Body of pancreas (tissue), 4 donors: ENCODE data around the gene LRP3. TPM values are rescaled to one million over a fixed set of nuclear protein-coding genes. Genes with fewer than 3 reads are reported as not detected.
"Not testable (repeated sequence)": the region's sequence is repeated elsewhere in the genome, so short reads cannot be mapped to it uniquely, and the experiment has no call there.

Source experiments
- ATAC-seq: fragments of 150-250 bp; one replicate; pipeline ENCODE4 v1.9.1; 2016
- DNase-seq, 4 donors: peaks; one replicate each; pipeline ENCODE4 v3.0.0-alpha.2; 2019
- H3K27ac ChIP-seq, 4 donors: fragments of 200-600 bp; sonication (generic); 1 replicate in 3 of 4; 2 replicates in 1 of 4; pipeline versions ENCODE4 v1.5.1 to v1.6.1; 2016 to 2019; ENCODE audit warnings: mild to moderate bottlenecking in 1 of 4, mixed read lengths in 1 of 4, moderate library complexity in 1 of 4
- H3K27me3 ChIP-seq, 2 donors: fragments of 200-600 bp; sonication (generic); one replicate each; pipeline ENCODE4 v1.6.0; 2016; ENCODE audit warnings: mild to moderate bottlenecking in 1 of 2
- H3K36me3 ChIP-seq, 2 donors: fragments of 200-600 bp; sonication (generic); replicated peaks in 1 of 2; 2 replicates each; pipeline ENCODE4 v1.5.1; 2016; ENCODE audit warnings: low read depth in 2 of 2; ENCODE audit not compliant: insufficient read depth in 1 of 2
- H3K4me1 ChIP-seq: fragments of 200-600 bp; sonication (generic); one replicate; pipeline ENCODE4 v1.6.0; 2016
- H3K4me3 ChIP-seq, 2 donors: fragments of 200-600 bp; sonication (generic); 1 replicate in 1 of 2; 2 replicates in 1 of 2; pipeline ENCODE4 v1.5.1; 2016 to 2019
- H3K9me3 ChIP-seq, 3 donors: fragments of 200-600 bp; sonication (generic); 1 replicate in 2 of 3; 2 replicates in 1 of 3; pipeline ENCODE4 v1.5.1; 2016
- CTCF ChIP-seq, 7 experiments: fragments of 450-650 bp in 4 of 7; fragments of 200-600 bp in 3 of 7; sonication (generic) in 3 of 7; IDR thresholded peaks; one replicate each; pipeline ENCODE4 v1.5.1; 2016 to 2019; ENCODE audit warnings: antibody characterized with exemption in 7 of 7
- POLR2A ChIP-seq, 3 donors: fragments of 450-650 bp; IDR thresholded peaks; one replicate each; pipeline ENCODE4 v1.6.1; 2016; ENCODE audit warnings: antibody characterized with exemption in 3 of 3, mild to moderate bottlenecking in 2 of 3
- WGBS, 2 donors: methylation state at CpG; one replicate each; pipeline ENCODE4 v1.1.5; 2017; 5-methylcytosine and 5-hydroxymethylcytosine counted together
- intact Hi-C: fragments of 100-400 bp; cut with DNase I; formaldehyde crosslinking; loops from one replicate; pipeline ENCODE4 v1.15.1; 2023
- total RNA-seq, 2 donors: library from RNA; depleted of rRNA; stranded (reverse); fragments of >200 nt; gene quantifications; one replicate each; pipeline ENCODE4 v1.1.0, GENCODE V29; 2016

Gene LRP3
- total RNA-seq, 2 donors from 2014 or later: 18.1 to 23.3 TPM

- no peak overlapping the region for H3K27ac ChIP-seq
- 90 to 91% methylated on average over 9 to 33 of the region's 38 CpGs for WGBS, 2 donors
- no peaks in the 10 kb centered on the region for H3K36me3 ChIP-seq
- ATAC-seq (no peak), DNase-seq (no peak)
- no peak overlapping the region for H3K4me3 ChIP-seq
- intact Hi-C loops: no loop called here
- H3K27me3 ChIP-seq: no peaks in the 10 kb centered on the region
- no peaks in the 10 kb centered on the region for H3K9me3 ChIP-seq
- no peaks in the 10 kb centered on the region for H3K4me1 ChIP-seq
- TF ChIP-seq CTCF (IDR thresholded peaks at IDR 0.05) (no peak), POLR2A (IDR thresholded peaks at IDR 0.05) (no peak)
Observed at GRCh38 chr19:33207040-33207620, 13.0 kb downstream of the LRP3 start.

- Histone ChIP-seq H3K27ac (no peak overlapping the region), H3K4me1 (peaks cover 1% of the 10 kb centered on the region), H3K9me3 (no peaks in the 10 kb centered on the region), H3K4me3 (no peak overlapping the region), H3K27me3 (no peaks in the 10 kb centered on the region), H3K36me3 (no peaks in the 10 kb centered on the region)
- intact Hi-C loops: no loop called here
- TF ChIP-seq CTCF (IDR thresholded peaks at IDR 0.05): no peak
- WGBS, 2 donors: 89 to 96% methylated on average over 4 to 9 of the region's 9 CpGs
- no peak for DNase-seq
- ATAC-seq: no peak
Observed at GRCh38 chr19:33207903-33208302, 13.8 kb downstream of the LRP3 start.

GRCh38 chr19:33208371-33208895 lies 14.3 kb downstream of the LRP3 start:
- Histone ChIP-seq H3K27ac (no peak overlapping the region), H3K27me3 (no peaks in the 10 kb centered on the region), H3K4me1 (peaks cover 5% of the 10 kb centered on the region), H3K9me3 (no peaks in the 10 kb centered on the region), H3K4me3 (no peak overlapping the region), H3K36me3 (no peaks in the 10 kb centered on the region)
- ATAC-seq (no peak), DNase-seq (no peak)
- intact Hi-C loops: no loop called here
- WGBS, 2 donors: 68 to 70% methylated on average over 5 to 11 of the region's 11 CpGs
- TF ChIP-seq POLR2A (IDR thresholded peaks at IDR 0.05) (no peak), CTCF (IDR thresholded peaks at IDR 0.05) (no peak)

- WGBS, 2 donors: 75 to 81% methylated on average over 14 to 24 of the region's 24 CpGs
- ATAC-seq: no peak
- no peaks in the 10 kb centered on the region for H3K36me3 ChIP-seq
- no peak for TF ChIP-seq POLR2A (IDR thresholded peaks at IDR 0.05)
- no peak for TF ChIP-seq CTCF (IDR thresholded peaks at IDR 0.05)
- H3K27me3 ChIP-seq: no peaks in the 10 kb centered on the region
- no peak for DNase-seq
- no peak overlapping the region for H3K4me3 ChIP-seq
- H3K27ac ChIP-seq: no peak overlapping the region
- intact Hi-C loops: no loop called here
- peaks cover 5% of the 10 kb centered on the region for H3K4me1 ChIP-seq
- H3K9me3 ChIP-seq: no peaks in the 10 kb centered on the region
Observed at GRCh38 chr19:33208904-33209849, 15.0 kb downstream of the LRP3 start.

GRCh38 chr19:33209850-33210230 lies 15.7 kb downstream of the LRP3 start:
- H3K36me3 ChIP-seq, H3K27me3 ChIP-seq, H3K4me1 ChIP-seq, DNase-seq, H3K9me3 ChIP-seq, ATAC-seq, intact Hi-C loops, H3K27ac ChIP-seq, H3K4me3 ChIP-seq: not testable (repeated sequence)
- WGBS, 2 donors: 93 to 97% methylated on average over 7 of the region's 7 CpGs
